OCI-M2 (cell line): Measurements from ENCODE around the gene NEURL3.
"Not testable (repeated sequence)": the region's sequence is repeated elsewhere in the genome, so short reads cannot be mapped to it uniquely, and the experiment has no call there.

Source experiments
- DNase-seq: peaks from one replicate; lab custom pipeline; 2025; ENCODE audit not compliant: unreplicated experiment; lab: John Stamatoyannopoulos, UW

Gene NEURL3

DNA sequence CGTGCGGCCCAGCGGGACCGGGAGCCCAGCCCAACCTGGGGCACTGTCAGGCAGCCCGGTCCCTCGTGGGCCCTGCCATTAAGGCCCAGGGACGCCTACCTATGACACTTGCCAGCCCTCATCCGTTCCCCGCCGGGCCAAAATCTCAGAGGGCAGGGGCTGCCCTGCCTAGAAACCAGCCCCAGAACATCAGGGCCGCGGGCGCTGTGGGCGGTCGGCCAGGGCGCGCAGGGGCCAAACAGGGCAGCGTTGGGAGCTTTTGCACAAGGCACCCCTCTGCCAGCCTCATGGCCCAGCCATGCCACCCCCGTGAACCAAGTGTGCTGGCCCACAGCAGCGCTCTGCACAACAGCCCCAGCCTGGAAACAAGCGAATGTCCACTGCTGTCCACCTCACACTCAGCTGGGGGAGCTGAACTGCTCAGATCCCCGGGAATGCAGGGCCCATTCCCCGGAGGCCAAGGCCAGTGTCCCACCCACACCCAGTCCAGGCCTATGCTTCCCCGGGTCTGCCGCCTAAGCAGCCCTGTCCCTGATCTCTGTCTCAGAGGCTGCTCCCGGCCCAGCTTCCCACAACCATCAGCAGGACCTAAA is 3.5 kb upstream of the NEURL3 start:
- no peak for DNase-seq

DNA sequence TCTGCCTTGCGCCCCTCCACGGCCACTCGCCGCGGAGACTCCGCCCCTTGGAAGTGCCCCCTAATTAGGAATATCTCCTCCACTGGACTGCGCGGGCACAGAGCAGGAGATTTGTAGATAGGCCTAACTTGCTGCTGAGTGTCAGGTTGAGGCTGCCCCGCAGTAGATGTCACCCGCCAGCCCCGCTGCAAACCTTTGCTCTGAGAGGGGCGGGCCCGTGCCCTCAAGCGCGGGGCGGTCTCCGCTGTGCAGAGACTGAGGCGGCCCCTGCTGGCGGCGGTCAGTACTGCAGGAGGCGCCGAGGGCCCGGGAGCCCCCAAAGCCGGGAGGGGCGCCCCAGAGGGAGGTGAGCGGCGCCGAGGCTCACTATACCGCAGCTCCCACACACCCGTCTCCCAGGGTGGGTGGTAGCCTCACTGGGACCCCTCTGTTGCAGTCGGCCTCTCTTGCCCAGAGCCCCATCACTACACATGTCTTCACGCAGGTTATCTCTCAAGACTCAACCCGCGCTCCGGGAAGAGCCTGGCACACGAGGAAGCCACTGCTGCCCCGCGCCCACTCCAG is 2.9 kb upstream of the NEURL3 start:
- no peak for DNase-seq

GRCh38 chr2:96506907-96507240 is 1.7 kb upstream of the NEURL3 start:
- DNase-seq: no peak

DNA sequence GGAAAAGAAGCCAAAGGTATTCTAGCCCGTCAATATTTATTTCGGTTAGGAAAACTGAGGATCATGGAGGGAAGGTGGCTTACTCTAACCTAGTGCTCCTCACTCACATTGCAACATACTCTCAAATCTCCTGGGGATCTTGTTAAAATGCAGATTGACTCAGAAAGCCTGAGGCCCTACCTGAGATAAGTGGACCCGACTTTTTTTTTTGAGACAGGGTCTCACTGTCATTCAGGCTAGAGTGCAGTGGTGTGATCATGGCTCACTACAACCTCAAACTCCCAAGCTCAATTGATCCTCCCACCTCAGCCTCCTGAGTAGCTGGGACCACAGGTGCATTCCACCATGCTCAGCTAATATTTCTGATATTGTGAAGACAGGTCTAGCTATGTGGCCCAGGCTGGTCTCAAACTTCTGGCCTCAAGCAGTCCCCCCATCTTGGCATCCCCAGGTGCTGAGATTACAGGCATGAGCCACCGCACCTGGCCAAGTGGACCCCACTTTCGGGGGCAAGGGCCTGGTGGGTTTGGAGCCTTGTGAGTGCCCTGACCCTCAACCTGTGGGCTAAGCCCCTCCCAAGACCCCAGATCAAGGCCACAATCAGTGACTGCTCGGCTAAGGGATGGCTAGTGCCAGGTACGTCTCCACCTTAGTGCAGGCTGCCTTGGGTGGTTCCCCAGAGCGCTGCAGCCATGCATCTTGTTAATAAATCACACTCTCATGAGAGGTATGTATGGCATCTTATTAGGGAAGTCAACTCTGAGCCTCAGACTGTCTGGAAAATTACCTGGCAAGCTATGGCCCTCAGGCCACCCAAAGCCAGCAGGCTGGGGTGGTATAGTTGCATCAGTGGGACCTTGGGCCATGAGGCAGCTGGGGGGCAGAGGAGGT is 1.1 kb upstream of the NEURL3 start:
- no peak for DNase-seq

GRCh38 chr2:96503637-96504243 is 1.4 kb downstream of the NEURL3 start:
- DNase-seq: no peak

GRCh38 chr2:96502891-96503636 is 2.1 kb downstream of the NEURL3 start:
- no peak for DNase-seq

GRCh38 chr2:96501886-96502810 is 3.0 kb downstream of the NEURL3 start:
- DNase-seq: no peak

DNA sequence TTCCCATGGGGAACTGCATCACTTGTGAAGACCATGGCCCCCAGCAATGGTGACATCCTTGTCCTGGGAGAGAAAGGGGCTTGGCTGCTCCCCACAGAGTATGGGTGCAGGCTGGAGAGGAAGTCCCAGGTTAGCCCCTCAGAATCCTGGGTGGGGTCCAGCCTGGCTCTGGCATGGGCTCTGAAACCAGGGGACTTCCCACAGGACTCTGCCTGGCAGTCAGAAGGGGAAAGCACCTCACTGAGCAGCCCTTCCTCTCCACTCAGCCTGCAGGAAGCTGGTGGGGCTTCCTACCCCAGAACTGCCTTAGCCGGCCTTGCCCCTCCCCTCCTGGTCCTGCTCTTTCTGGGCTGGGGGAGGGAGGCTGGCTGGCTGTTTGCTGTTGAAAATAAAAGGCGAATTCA is 3.7 kb downstream of the NEURL3 start:
- no peak for DNase-seq

- DNase-seq: no peak
Observed at GRCh38 chr2:96500385-96501066, 4.6 kb downstream of the NEURL3 start.

- no peak for DNase-seq
Observed at GRCh38 chr2:96499061-96499960, 5.8 kb downstream of the NEURL3 start.

GRCh38 chr2:96498611-96499010 is 6.5 kb downstream of the NEURL3 start:
- DNase-seq: not testable (repeated sequence)

- DNase-seq: no peak
Observed at GRCh38 chr2:96498021-96498431, 7.1 kb downstream of the NEURL3 start.

DNA sequence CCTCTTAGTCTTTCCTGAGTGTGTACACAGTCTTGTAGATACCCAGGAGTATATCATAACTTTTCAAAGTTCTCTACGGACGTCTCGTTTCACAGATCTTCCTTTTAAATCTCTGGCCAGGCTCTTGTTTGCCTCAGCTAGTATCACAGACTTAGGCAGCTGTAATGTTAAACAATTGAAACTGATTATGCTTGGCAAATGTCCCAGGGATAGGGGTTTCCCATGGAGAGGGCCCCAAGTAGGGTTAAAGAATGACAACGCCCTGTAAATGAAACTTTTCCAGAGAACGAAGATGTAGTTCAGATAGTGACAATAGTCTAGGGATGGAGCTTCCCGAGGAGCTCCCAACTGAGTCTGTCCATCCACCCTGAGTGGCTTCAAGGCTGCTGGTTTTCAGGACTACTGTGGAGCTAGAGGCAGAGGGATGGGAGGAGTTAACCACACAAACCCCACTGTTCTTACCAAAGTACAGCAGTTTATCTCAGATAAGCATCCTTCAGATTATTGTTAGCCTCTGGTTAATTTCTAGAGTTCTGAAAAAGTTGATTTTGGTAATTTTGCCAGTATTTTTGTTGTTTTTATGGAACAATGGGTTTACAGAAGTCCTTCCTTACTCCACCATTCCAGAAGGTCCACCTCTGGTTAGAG is 9.1 kb downstream of the NEURL3 start:
- no peak for DNase-seq

DNA sequence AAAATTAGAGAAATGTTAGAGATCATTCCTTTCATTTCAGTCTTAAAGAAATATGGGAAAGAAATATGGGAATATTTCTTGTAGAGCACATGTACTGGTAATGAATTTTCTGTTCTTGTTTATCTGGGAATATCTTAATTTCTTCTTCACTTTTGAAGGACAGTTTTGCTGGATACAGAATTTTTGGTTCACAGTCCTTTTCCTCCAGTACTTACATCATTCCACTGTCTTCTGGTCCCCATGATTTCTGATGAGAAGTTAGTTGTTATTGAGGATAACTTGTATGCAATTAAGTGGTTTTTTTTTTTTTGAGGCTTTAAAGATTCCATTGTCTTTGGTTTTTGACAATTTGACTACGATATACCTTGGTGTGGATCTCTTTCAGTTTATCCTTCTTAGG is 11.0 kb downstream of the NEURL3 start:
- DNase-seq: no peak

DNA sequence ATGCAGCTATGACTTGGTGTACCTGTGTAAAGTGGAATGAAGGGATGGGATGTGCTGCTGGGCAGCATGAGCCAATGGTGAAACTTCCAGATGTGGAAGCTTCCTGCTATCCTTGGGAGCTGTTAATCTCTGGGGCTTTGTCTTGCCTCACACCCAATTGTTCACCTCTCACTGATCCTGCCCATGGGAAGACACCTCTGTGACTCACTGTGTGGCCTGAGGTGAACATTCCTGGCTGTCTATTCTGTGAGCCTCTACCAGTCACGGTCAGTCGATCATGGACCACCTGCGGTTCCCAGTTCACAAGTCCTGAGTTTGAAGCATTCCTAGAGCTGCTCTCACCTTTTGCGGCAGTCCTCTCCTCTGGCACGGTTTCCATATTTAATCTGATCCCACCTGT is 12.1 kb downstream of the NEURL3 start:
- no peak for DNase-seq

GRCh38 chr2:96491860-96492497 is 13.2 kb downstream of the NEURL3 start:
- no peak for DNase-seq

- DNase-seq: no peak
Observed at GRCh38 chr2:96489663-96490062, 15.5 kb downstream of the NEURL3 start.

DNA sequence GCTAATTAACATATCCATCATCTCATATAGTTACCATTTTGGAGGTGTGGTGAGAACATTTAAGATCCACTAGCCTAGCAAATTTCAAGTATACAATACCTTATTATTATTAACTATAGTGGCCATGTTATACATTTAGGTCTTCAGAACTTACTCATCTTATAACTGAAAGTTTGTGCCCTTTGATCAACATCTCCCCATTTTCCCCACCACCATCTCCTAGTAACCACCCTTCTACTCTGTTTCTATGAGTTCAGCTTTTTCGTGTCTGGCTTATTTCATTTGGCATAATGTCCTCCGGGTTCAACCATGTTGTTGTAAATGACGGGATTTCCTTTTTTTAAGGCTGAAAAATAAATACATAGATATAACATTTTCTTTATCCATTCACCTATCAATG is 15.9 kb downstream of the NEURL3 start:
- no peak for DNase-seq
